WTC11 (cell line): Measurements from ENCODE around the gene CCHCR1. TPM values are rescaled to one million over a fixed set of nuclear protein-coding genes. Genes with fewer than 3 reads are reported as not detected.

ENCODE experiments used
- ATAC-seq: fragments of 200-7000 bp; cut with Tn5 transposase; 2 replicates; pipeline ENCODE4 v1.10.0; 2021; ENCODE audit warnings: mild to moderate bottlenecking, moderate library complexity
- CTCF ChIA-PET: fragments of 300-600 bp; sonication (Branson Sonifier 250); formaldehyde crosslinking; loops from one replicate; lab custom pipeline; 2021; ENCODE audit warnings: antibody characterized with exemption; lab: Charles Lee
- POLR2A ChIA-PET: fragments of 350-600 bp; sonication (Branson Sonifier 250); formaldehyde crosslinking; loops from one replicate; lab custom pipeline; 2021; ENCODE audit warnings: antibody characterized with exemption; lab: Charles Lee
- DNase-seq: peaks from one replicate; pipeline ENCODE4 v3.0.0; 2021; ENCODE audit warnings: low spot score
- H3K27ac Mint-ChIP-seq: 2 replicates; pipeline ENCODE4 v1.8.0; 2021; ENCODE audit warnings: mixed read lengths
- H3K27me3 Mint-ChIP-seq: 2 replicates; pipeline ENCODE4 v1.8.0; 2021; ENCODE audit warnings: low read depth, mild to moderate bottlenecking, moderate library complexity, mixed read lengths
- H3K36me3 Mint-ChIP-seq: 2 replicates; pipeline ENCODE4 v1.8.0; 2021; ENCODE audit warnings: mixed read lengths
- H3K4me1 Mint-ChIP-seq: 2 replicates; pipeline ENCODE4 v1.8.0; 2022; ENCODE audit warnings: mixed read lengths
- H3K4me3 Mint-ChIP-seq: 2 replicates; pipeline ENCODE4 v1.8.0; 2021; ENCODE audit warnings: mild to moderate bottlenecking, moderate library complexity, mixed read lengths
- H3K9me3 Mint-ChIP-seq: 2 replicates; pipeline ENCODE4 v1.8.0; 2021; ENCODE audit warnings: mixed read lengths
- AFF4 ChIP-seq: sonication (generic); formaldehyde crosslinking; IDR thresholded peaks from 2 replicates; pipeline ENCODE4 v1.8.1; 2023; ENCODE audit warnings: mild to moderate bottlenecking, missing genetic modification reagents, borderline replicate concordance
- CREB1 ChIP-seq: sonication (generic); formaldehyde crosslinking; IDR thresholded peaks from 2 replicates; pipeline ENCODE4 v1.8.0; 2023; ENCODE audit warnings: mild to moderate bottlenecking, missing genetic modification reagents
- E2F1 ChIP-seq: sonication (generic); formaldehyde crosslinking; IDR thresholded peaks from 2 replicates; pipeline ENCODE4 v1.8.0; 2022; ENCODE audit warnings: mild to moderate bottlenecking, missing genetic modification reagents
- ETV6 ChIP-seq: sonication (generic); formaldehyde crosslinking; IDR thresholded peaks from 2 replicates; pipeline ENCODE4 v1.8.1; 2022; ENCODE audit warnings: mild to moderate bottlenecking, missing genetic modification reagents
- GABPB1 ChIP-seq: sonication (generic); formaldehyde crosslinking; IDR thresholded peaks from 2 replicates; pipeline ENCODE4 v1.8.1; 2023; ENCODE audit warnings: mild to moderate bottlenecking, missing genetic modification reagents
- IRF2 ChIP-seq: sonication (generic); formaldehyde crosslinking; IDR thresholded peaks from 2 replicates; pipeline ENCODE4 v1.8.0; 2022; ENCODE audit warnings: low read depth, missing genetic modification reagents, borderline replicate concordance
- MXD4 ChIP-seq: fragments of 250-450 bp; sonication (Bioruptor Pico); IDR thresholded peaks from 2 replicates; pipeline ENCODE4 v1.8.0; 2021; ENCODE audit warnings: mild to moderate bottlenecking, moderate library complexity, borderline replicate concordance
- NFATC4 ChIP-seq: fragments of 250-450 bp; sonication (Bioruptor Pico); IDR thresholded peaks from 2 replicates; pipeline ENCODE4 v1.9.0; 2021; ENCODE audit warnings: mild to moderate bottlenecking
- NR2C2 ChIP-seq: sonication (generic); formaldehyde crosslinking; IDR thresholded peaks from 2 replicates; pipeline ENCODE4 v1.8.0; 2022; ENCODE audit warnings: mild to moderate bottlenecking, missing genetic modification reagents
- PRRX2 ChIP-seq: fragments of 250-450 bp; sonication (Bioruptor Pico); IDR thresholded peaks from 2 replicates; pipeline ENCODE4 v1.8.0; 2021; ENCODE audit warnings: mild to moderate bottlenecking
- SMAD3 ChIP-seq: sonication (generic); formaldehyde crosslinking; IDR thresholded peaks from 2 replicates; pipeline ENCODE4 v1.8.0; 2022; ENCODE audit warnings: missing genetic modification reagents, mild to moderate bottlenecking, borderline replicate concordance
- TP53 ChIP-seq: sonication (generic); formaldehyde crosslinking; IDR thresholded peaks from 2 replicates; pipeline ENCODE4 v1.8.1; 2023; ENCODE audit warnings: mild to moderate bottlenecking, missing genetic modification reagents
- USF1 ChIP-seq: sonication (generic); formaldehyde crosslinking; IDR thresholded peaks from 2 replicates; pipeline ENCODE4 v1.8.0; 2022; ENCODE audit warnings: mild to moderate bottlenecking, missing genetic modification reagents
- ZNF138 ChIP-seq: sonication (generic); formaldehyde crosslinking; conservative IDR thresholded peaks from 2 replicates; pipeline ENCODE4 v1.8.1; 2022; ENCODE audit warnings: mild to moderate bottlenecking, moderate library complexity, missing genetic modification reagents
- total RNA-seq: library from RNA; stranded (reverse); gene quantifications from 3 replicates; pipeline ENCODE4 v1.2.3, GENCODE V29; 2021
- TF ChIP-seq, protein P1 (sequence below): sonication (generic); formaldehyde crosslinking; IDR thresholded peaks from 2 replicates; pipeline ENCODE4 v1.8.1; 2023; ENCODE audit warnings: mild to moderate bottlenecking, missing genetic modification reagents
- TF ChIP-seq, protein P2 (sequence below): sonication (generic); formaldehyde crosslinking; IDR thresholded peaks from 2 replicates; pipeline ENCODE4 v1.8.1; 2023; ENCODE audit warnings: mild to moderate bottlenecking, moderate library complexity, missing genetic modification reagents
- TF ChIP-seq, protein P3 (sequence below): sonication (generic); formaldehyde crosslinking; IDR thresholded peaks from 2 replicates; pipeline ENCODE4 v1.8.1; 2022; ENCODE audit warnings: mild to moderate bottlenecking, missing genetic modification reagents, moderate library complexity, borderline replicate concordance
- TF ChIP-seq, protein P4 (sequence below): sonication (generic); formaldehyde crosslinking; conservative IDR thresholded peaks from 2 replicates; pipeline ENCODE4 v1.8.1; 2022; ENCODE audit warnings: mild to moderate bottlenecking, missing genetic modification reagents
- TF ChIP-seq, protein P5 (sequence below): fragments of 250-450 bp; sonication (Bioruptor Pico); conservative IDR thresholded peaks from 2 replicates; pipeline ENCODE4 v1.9.0; 2021; ENCODE audit warnings: mild to moderate bottlenecking
- TF ChIP-seq, protein P6 (sequence below): sonication (generic); formaldehyde crosslinking; IDR thresholded peaks from 2 replicates; pipeline ENCODE4 v1.8.1; 2022; ENCODE audit warnings: low read depth, missing genetic modification reagents, borderline replicate concordance

Gene CCHCR1
- total RNA-seq, 1 experiment from 2014 or later, result 58.7 TPM

DNA sequence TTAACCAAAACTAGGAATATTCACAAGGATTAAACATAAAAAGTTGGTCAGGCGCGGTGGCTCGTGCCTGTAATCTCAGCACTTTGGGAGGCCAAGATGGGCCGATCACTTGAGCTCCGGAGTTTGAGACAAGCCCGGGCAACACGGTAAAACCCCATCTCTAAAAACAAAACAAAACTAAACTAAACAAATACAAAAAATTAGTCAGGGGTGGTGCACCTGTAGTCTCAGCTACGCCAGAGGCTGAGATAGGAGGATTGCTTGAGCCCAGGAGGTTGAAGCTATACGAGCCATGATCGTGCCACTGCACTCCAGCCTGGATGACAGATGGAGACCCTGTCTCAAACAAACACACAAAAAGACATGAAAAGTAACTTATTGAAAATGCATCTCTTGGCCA lies 21.9 kb downstream of the CCHCR1 start:
- no peak for DNase-seq
- H3K27ac Mint-ChIP-seq, result no peak overlapping the region
- H3K4me1 Mint-ChIP-seq, result peaks cover 32% of the 10 kb centered on the region
- POLR2A ChIA-PET, result interaction anchor here (0.6 kb wide), 1 partner anchor 36 kb away, joined by 3 read pairs; no protein-coding TSS in a partner anchor
- TF ChIP-seq AFF4, result no peak
- no peak for TF ChIP-seq CREB1 (CRISPR knock-in tag)
- no peak for TF ChIP-seq PRRX2 (CRISPR knock-in tag)
- TF ChIP-seq NFATC4, result no peak
- TF ChIP-seq ETV6 (CRISPR knock-in tag), result no peak
- TF ChIP-seq GABPB1 (CRISPR knock-in tag), result no peak
- TF ChIP-seq, protein P1, sequence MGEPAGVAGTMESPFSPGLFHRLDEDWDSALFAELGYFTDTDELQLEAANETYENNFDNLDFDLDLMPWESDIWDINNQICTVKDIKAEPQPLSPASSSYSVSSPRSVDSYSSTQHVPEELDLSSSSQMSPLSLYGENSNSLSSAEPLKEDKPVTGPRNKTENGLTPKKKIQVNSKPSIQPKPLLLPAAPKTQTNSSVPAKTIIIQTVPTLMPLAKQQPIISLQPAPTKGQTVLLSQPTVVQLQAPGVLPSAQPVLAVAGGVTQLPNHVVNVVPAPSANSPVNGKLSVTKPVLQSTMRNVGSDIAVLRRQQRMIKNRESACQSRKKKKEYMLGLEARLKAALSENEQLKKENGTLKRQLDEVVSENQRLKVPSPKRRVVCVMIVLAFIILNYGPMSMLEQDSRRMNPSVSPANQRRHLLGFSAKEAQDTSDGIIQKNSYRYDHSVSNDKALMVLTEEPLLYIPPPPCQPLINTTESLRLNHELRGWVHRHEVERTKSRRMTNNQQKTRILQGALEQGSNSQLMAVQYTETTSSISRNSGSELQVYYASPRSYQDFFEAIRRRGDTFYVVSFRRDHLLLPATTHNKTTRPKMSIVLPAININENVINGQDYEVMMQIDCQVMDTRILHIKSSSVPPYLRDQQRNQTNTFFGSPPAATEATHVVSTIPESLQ (CRISPR knock-in tag), result no peak
- TF ChIP-seq IRF2 (CRISPR knock-in tag), result no peak
- TF ChIP-seq, protein P2, sequence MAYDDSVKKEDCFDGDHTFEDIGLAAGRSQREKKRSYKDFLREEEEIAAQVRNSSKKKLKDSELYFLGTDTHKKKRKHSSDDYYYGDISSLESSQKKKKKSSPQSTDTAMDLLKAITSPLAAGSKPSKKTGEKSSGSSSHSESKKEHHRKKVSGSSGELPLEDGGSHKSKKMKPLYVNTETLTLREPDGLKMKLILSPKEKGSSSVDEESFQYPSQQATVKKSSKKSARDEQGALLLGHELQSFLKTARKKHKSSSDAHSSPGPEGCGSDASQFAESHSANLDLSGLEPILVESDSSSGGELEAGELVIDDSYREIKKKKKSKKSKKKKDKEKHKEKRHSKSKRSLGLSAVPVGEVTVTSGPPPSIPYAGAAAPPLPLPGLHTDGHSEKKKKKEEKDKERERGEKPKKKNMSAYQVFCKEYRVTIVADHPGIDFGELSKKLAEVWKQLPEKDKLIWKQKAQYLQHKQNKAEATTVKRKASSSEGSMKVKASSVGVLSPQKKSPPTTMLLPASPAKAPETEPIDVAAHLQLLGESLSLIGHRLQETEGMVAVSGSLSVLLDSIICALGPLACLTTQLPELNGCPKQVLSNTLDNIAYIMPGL (CRISPR knock-in tag), result no peak
- TF ChIP-seq, protein P3, sequence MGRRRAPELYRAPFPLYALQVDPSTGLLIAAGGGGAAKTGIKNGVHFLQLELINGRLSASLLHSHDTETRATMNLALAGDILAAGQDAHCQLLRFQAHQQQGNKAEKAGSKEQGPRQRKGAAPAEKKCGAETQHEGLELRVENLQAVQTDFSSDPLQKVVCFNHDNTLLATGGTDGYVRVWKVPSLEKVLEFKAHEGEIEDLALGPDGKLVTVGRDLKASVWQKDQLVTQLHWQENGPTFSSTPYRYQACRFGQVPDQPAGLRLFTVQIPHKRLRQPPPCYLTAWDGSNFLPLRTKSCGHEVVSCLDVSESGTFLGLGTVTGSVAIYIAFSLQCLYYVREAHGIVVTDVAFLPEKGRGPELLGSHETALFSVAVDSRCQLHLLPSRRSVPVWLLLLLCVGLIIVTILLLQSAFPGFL (CRISPR knock-in tag), result no peak
- H3K9me3 Mint-ChIP-seq, result no peaks in the 10 kb centered on the region
- H3K27me3 Mint-ChIP-seq, result peaks cover 4% of the 10 kb centered on the region
- H3K36me3 Mint-ChIP-seq, result no peaks in the 10 kb centered on the region
- CTCF ChIA-PET, result interaction anchor here (0.6 to 2.2 kb wide), 5 partner anchors 9 to 485 kb away, joined by 3 to 13 read pairs (median 3); no protein-coding TSS in a partner anchor
- ATAC-seq, result no peak
- no peak overlapping the region for H3K4me3 Mint-ChIP-seq

- ATAC-seq (no peak), DNase-seq (no peak)
- peaks cover 2% of the 10 kb centered on the region; the same call in 1 of the 2 replicates for H3K9me3 Mint-ChIP-seq
- ChIA-PET CTCF (interaction anchor here (0.7 to 1.6 kb wide), 7 partner anchors 11 to 234 kb away, joined by 4 to 7 read pairs (median 4); partner anchors contain the start of gene PSORS1C1), POLR2A (no interaction called here)
- H3K4me1 Mint-ChIP-seq, result peaks cover 26% of the 10 kb centered on the region
- H3K27me3 Mint-ChIP-seq, result peaks cover 3% of the 10 kb centered on the region
- H3K27ac Mint-ChIP-seq, result no peak overlapping the region
- H3K4me3 Mint-ChIP-seq, result no peak overlapping the region
- no peaks in the 10 kb centered on the region for H3K36me3 Mint-ChIP-seq
- TF ChIP-seq E2F1 (CRISPR knock-in tag), result no peak
- no peak for TF ChIP-seq ZNF138 (CRISPR knock-in tag)
- TF ChIP-seq USF1, result no peak
- TF ChIP-seq, protein P4, sequence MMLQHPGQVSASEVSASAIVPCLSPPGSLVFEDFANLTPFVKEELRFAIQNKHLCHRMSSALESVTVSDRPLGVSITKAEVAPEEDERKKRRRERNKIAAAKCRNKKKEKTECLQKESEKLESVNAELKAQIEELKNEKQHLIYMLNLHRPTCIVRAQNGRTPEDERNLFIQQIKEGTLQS (CRISPR knock-in tag), result no peak
- TF ChIP-seq SMAD3 (CRISPR knock-in tag), result no peak
- no peak for TF ChIP-seq NR2C2
- TF ChIP-seq, protein P5, sequence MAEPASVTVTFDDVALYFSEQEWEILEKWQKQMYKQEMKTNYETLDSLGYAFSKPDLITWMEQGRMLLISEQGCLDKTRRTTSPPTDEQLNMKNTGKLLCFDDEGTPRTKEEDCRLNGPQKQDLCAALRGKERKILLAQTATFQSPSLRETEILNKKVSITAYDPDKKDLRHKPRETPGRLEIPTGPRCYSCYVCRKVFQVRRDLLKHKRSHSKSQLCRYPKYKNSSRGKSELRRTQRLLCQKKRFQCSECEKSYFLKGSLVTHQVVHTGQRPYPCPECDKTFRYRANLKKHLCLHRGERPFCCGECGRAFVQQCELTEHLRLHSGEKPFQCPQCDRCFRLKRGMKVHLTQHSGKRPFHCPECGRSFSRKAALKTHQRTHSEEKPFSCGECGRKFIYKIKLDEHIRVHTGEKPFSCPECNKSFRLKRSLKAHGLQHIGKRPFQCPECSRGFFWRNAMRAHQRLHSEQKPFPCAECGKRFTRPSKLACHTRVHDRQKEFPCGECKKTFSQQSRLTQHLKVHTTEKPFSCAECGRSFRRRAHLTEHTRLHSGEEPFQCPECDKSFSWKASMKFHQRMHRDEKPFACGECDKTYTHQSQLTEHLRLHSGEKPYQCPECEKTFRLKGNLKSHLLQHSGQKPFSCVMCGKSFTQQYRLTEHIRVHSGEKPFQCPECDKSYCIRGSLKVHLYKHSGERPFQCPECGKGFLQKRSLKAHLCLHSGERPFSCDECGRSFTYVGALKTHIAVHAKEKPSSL (CRISPR knock-in tag), result no peak
- TF ChIP-seq MXD4 (CRISPR knock-in tag), result no peak
- TF ChIP-seq, protein P6, sequence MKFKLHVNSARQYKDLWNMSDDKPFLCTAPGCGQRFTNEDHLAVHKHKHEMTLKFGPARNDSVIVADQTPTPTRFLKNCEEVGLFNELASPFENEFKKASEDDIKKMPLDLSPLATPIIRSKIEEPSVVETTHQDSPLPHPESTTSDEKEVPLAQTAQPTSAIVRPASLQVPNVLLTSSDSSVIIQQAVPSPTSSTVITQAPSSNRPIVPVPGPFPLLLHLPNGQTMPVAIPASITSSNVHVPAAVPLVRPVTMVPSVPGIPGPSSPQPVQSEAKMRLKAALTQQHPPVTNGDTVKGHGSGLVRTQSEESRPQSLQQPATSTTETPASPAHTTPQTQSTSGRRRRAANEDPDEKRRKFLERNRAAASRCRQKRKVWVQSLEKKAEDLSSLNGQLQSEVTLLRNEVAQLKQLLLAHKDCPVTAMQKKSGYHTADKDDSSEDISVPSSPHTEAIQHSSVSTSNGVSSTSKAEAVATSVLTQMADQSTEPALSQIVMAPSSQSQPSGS (CRISPR knock-in tag), result no peak
- TF ChIP-seq TP53 (CRISPR knock-in tag), result no peak
Measured at GRCh38 chr6:31132806-31133205, 24.8 kb downstream of the CCHCR1 start.
